K562 (cell line): ENCODE data around the gene HGFAC. TPM values are rescaled to one million over a fixed set of nuclear protein-coding genes. Genes with fewer than 3 reads are reported as not detected.

ENCODE experiments used
- ATAC-seq: fragments of 200-7000 bp; cut with Tn5 transposase; 3 replicates; pipeline ENCODE4 v1.9.1; 2020; ENCODE audit warnings: moderate library complexity
- BruUV-seq: library from RNA; stranded (reverse); fragments of 400-500 nt; replicated peaks from 2 replicates; lab custom pipeline; 2021; lab: Mats Ljungman, UMichigan
- CTCF ChIA-PET: fragments of 300-600 bp; formaldehyde crosslinking; extraction: SDS; loops from one replicate; lab custom pipeline; 2021; ENCODE audit warnings: low intra/inter-chr PET ratio; lab: Yijun Ruan, JAX
- POLR2A ChIA-PET: fragments of 300-600, 350-650 bp; sonication (Branson Sonifier 250); formaldehyde crosslinking; extraction: SDS; loops from one replicate; lab custom pipeline; 2021; ENCODE audit warnings: antibody characterized with exemption, inconsistent platforms; lab: Yijun Ruan, JAX
- DNase-seq, 4 experiments: peaks; one replicate each; pipeline versions ENCODE4 v3.0.0 to v3.0.0-alpha.2; 2011 to 2018; ENCODE audit warnings: low spot score in 3 of 4, mixed read lengths in 3 of 4; ENCODE audit errors: extremely low read depth in 1 of 4
- FAIRE-seq: peaks from 2 replicates; lab custom pipeline; 2011; peaks lifted over from hg19 to GRCh38; lab: Jason Lieb, UNC
- H2AFZ ChIP-seq: 2 replicates; pipeline ENCODE4 v1.6.0; 2011; ENCODE audit warnings: low read depth, low read length, control low read depth, inconsistent platforms
- H3K27ac ChIP-seq: fragments of 200-600 bp; 3 replicates; pipeline ENCODE4 v1.8.0; 2011; ENCODE audit warnings: low read depth, mild to moderate bottlenecking, control low read depth, inconsistent platforms, low read length, moderate library complexity, mixed read lengths; ENCODE audit errors: extremely low read depth
- H3K27me3 ChIP-seq, 2 experiments: fragments of 300-600 bp in 1 of 2; 2 replicates in 1 of 2; 3 replicates in 1 of 2; pipeline versions ENCODE4 v1.6.0 to v1.8.0; 2011; ENCODE audit warnings: inconsistent platforms in 2 of 2, low read length in 2 of 2, mild to moderate bottlenecking in 1 of 2, mixed read lengths in 1 of 2, moderate library complexity in 1 of 2; ENCODE audit not compliant: control insufficient read depth in 2 of 2, insufficient read depth in 2 of 2
- H3K36me3 ChIP-seq: fragments of 300-600 bp; 3 replicates; pipeline ENCODE4 v1.8.0; 2011; ENCODE audit warnings: mild to moderate bottlenecking, low read length, inconsistent platforms; ENCODE audit not compliant: control insufficient read depth, insufficient read depth
- H3K4me1 ChIP-seq, 2 experiments: fragments of 200-600 bp in 1 of 2; replicated peaks in 1 of 2; 2 replicates in 1 of 2; 3 replicates in 1 of 2; pipeline versions ENCODE4 v1.5.1 to v1.8.0; 2011; ENCODE audit warnings: inconsistent platforms in 2 of 2, low read length in 2 of 2, mild to moderate bottlenecking in 1 of 2, mixed read lengths in 1 of 2, moderate library complexity in 1 of 2; ENCODE audit not compliant: control insufficient read depth in 2 of 2, insufficient read depth in 2 of 2
- H3K4me2 ChIP-seq: 2 replicates; pipeline ENCODE4 v1.6.1; 2011; ENCODE audit warnings: low read length, control low read depth, inconsistent platforms, mixed read lengths; ENCODE audit not compliant: insufficient read depth
- H3K4me3 ChIP-seq: fragments of 200-600 bp; sonication (generic), shearing (Covaris generic); 2 replicates; pipeline ENCODE4 v1.5.1; 2016; ENCODE audit warnings: control low read depth, inconsistent platforms
- H3K79me2 ChIP-seq: fragments of 200-600 bp; 3 replicates; pipeline ENCODE4 v1.8.0; 2011; ENCODE audit warnings: low read length, inconsistent platforms; ENCODE audit not compliant: control insufficient read depth, insufficient read depth
- H3K9ac ChIP-seq, 2 experiments: 2 replicates each; pipeline versions ENCODE4 v1.6.0 to v1.6.1; 2011; ENCODE audit warnings: low read depth in 2 of 2, low read length in 2 of 2, control low read depth in 1 of 2, inconsistent platforms in 1 of 2, mild to moderate bottlenecking in 1 of 2, mixed read lengths in 1 of 2; ENCODE audit not compliant: insufficient read depth in 1 of 2
- H3K9me1 ChIP-seq: one replicate; pipeline ENCODE4 v1.6.0; 2011; ENCODE audit warnings: inconsistent platforms, mild to moderate bottlenecking, low read length, moderate library complexity; ENCODE audit not compliant: control insufficient read depth, insufficient read depth
- H3K9me3 ChIP-seq: replicated peaks from 2 replicates; pipeline ENCODE4 v1.5.1; 2011; ENCODE audit warnings: low read depth, low read length, inconsistent platforms; ENCODE audit not compliant: control insufficient read depth, insufficient read depth
- H4K20me1 ChIP-seq: replicated peaks from 2 replicates; pipeline ENCODE4 v1.6.1; 2011; ENCODE audit warnings: low read length, inconsistent platforms, mixed read lengths; ENCODE audit not compliant: control insufficient read depth, insufficient read depth
- ADNP ChIP-seq: fragments of 200-800 bp; sonication (Bioruptor generic); IDR thresholded peaks from 2 replicates; pipeline ENCODE4 v1.6.1; 2016; ENCODE audit warnings: missing genetic modification characterization, missing compliant biosample characterization
- IRF2 ChIP-seq: sonication (generic); formaldehyde crosslinking; IDR thresholded peaks from 2 replicates; pipeline ENCODE4 v1.8.1; 2022; ENCODE audit warnings: mild to moderate bottlenecking, missing genetic modification reagents
- KLF10 ChIP-seq: fragments of 250-450 bp; sonication (Bioruptor Pico); IDR thresholded peaks from 2 replicates; pipeline ENCODE4 v1.6.1; 2021; ENCODE audit warnings: matching md5 sums
- KLF6 ChIP-seq: fragments of 250-450 bp; sonication (Bioruptor Pico); IDR thresholded peaks from 2 replicates; pipeline ENCODE4 v1.4.0; 2020; ENCODE audit warnings: mild to moderate bottlenecking, moderate library complexity, borderline replicate concordance
- MAFF ChIP-seq: IDR thresholded peaks from 2 replicates; pipeline ENCODE4 v1.6.1; 2012; ENCODE audit warnings: low read length, improper control_type of control experiment
- MNT ChIP-seq, 2 experiments: fragments of 450-650 bp; conservative IDR thresholded peaks; 2 replicates each; pipeline ENCODE4 v1.6.1; 2017; ENCODE audit warnings: mild to moderate bottlenecking in 2 of 2, moderate library complexity in 2 of 2
- NEUROD1 ChIP-seq: fragments of 150-350 bp; IDR thresholded peaks from 2 replicates; pipeline ENCODE4 v1.6.1; 2014; ENCODE audit warnings: borderline replicate concordance, low read length, low read depth; ENCODE audit not compliant: partially characterized antibody
- NFATC3 ChIP-seq: fragments of 450-650 bp; IDR thresholded peaks from 2 replicates; pipeline ENCODE4 v1.6.1; 2017; ENCODE audit warnings: mild to moderate bottlenecking
- OTX1 ChIP-seq: fragments of 450-650 bp; formaldehyde crosslinking; IDR thresholded peaks from 2 replicates; pipeline ENCODE4 v1.4.0; 2022; ENCODE audit warnings: mild to moderate bottlenecking
- SMAD1 ChIP-seq: fragments of 150-350 bp; IDR thresholded peaks from 2 replicates; pipeline ENCODE4 v1.6.1; 2014; ENCODE audit warnings: low read length, low read depth; ENCODE audit not compliant: partially characterized antibody
- SRSF3 ChIP-seq: fragments of 200-400 bp; formaldehyde crosslinking; IDR thresholded peaks from 2 replicates; pipeline ENCODE4 v1.6.1; 2016; ENCODE audit warnings: mild to moderate bottlenecking, low read length, moderate library complexity; ENCODE audit not compliant: insufficient read depth
- TAF7 ChIP-seq: fragments of 450-650 bp; IDR thresholded peaks from 2 replicates; pipeline ENCODE4 v1.6.1; 2016; ENCODE audit warnings: missing genetic modification characterization, missing compliant biosample characterization
- ZBTB49 ChIP-seq: sonication (generic); formaldehyde crosslinking; IDR thresholded peaks from 2 replicates; pipeline ENCODE4 v1.8.0; 2022; ENCODE audit warnings: missing genetic modification reagents, mild to moderate bottlenecking, borderline replicate concordance
- ZNF507 ChIP-seq: conservative IDR thresholded peaks from 2 replicates; pipeline ENCODE4 v1.6.1; 2017; ENCODE audit warnings: missing genetic modification characterization, missing compliant biosample characterization
- WGBS: fragments of 100-300 bp; shearing (Covaris generic); methylation state at CpG from one replicate; pipeline ENCODE4 v1.1.6; 2016; ENCODE audit warnings: low coverage, mixed read lengths; ENCODE audit not compliant: insufficient coverage; ENCODE audit errors: missing lambda C conversion rate; 5-methylcytosine and 5-hydroxymethylcytosine counted together
- in situ Hi-C: fragments of 300-500 bp; cut with MboI; formaldehyde crosslinking; loops from 4 replicates; pipeline ENCODE4 v1.15.0; 2018; ENCODE audit warnings: inconsistent platforms, mixed read lengths
- intact Hi-C: fragments of 100-400 bp; cut with micrococcal nuclease; formaldehyde crosslinking; loops from 2 replicates; pipeline ENCODE4 v1.14.2; 2022
- polyA plus RNA-seq, 8 experiments: library from polyadenylated mRNA; depleted of rRNA in 4 of 8; stranded (reverse) in 5 of 8; unstranded in 3 of 8; fragments of >200 nt; fragmentation: Nextera tagmentation in 2 of 8; fragmentation: Illumina TruSeq in 1 of 8; extraction: Ambion mirVana in 2 of 8; extraction: Trizol in 1 of 8; gene quantifications; 2 replicates each; pipeline versions ENCODE4 v1.2.1 to v1.2.3, GENCODE V29; 2011 to 2014; ENCODE audit warnings: inconsistent platforms in 1 of 8, missing spikeins in 1 of 8
- total RNA-seq, 7 experiments: library from RNA; depleted of rRNA in 6 of 7; stranded (reverse); fragments of >200 nt in 6 of 7; fragmentation: Illumina TruSeq in 2 of 7; extraction: Trizol in 2 of 7; gene quantifications; 2 replicates each; pipeline versions ENCODE4 v1.2.1 to v1.2.3, GENCODE V29; 2011 to 2021; ENCODE audit warnings: low replicate concordance in 1 of 7
- TF ChIP-seq, protein P1 (sequence below): sonication (generic); formaldehyde crosslinking; IDR thresholded peaks from 2 replicates; pipeline ENCODE4 v1.8.0; 2022; ENCODE audit warnings: mild to moderate bottlenecking, missing genetic modification reagents
- TF ChIP-seq, protein P2 (sequence below): fragments of 250-450 bp; sonication (Bioruptor Pico); IDR thresholded peaks from 2 replicates; pipeline ENCODE4 v1.8.0; 2022; ENCODE audit warnings: moderate library complexity, mild to moderate bottlenecking, inconsistent platforms

Gene HGFAC
- total and polyA plus RNA-seq, 9 of the 15 experiments (the other 6 are each of a cell fraction or from before 2014, with no cell fraction given) = 0.13 TPM; not detected in 8

DNA sequence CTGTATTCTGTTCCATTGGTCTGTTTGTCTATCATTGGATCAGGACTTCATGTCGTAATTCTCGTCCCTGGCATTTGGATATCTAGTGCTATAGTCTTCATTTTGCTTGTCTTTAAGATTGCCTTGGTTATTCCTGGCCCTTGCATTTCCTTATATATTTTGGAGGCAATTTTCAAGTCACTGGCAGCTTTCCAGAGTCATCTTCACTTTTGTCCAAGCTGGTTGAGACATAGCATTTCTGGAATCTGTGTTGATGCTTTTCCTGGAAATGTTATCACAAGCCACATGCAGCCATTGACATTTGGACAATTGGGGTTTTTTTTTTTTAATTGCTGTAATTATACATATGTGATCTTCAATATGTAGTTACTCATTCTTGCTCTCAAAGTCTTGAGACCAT lies 45.2 kb upstream of the HGFAC start (continued):
- TF ChIP-seq ZBTB49 (CRISPR knock-in tag) (no peak), ZNF507 (tag) (no peak), MAFF (no peak), ADNP (no peak), TAF7 (tag) (no peak)
- TF ChIP-seq, protein P1, sequence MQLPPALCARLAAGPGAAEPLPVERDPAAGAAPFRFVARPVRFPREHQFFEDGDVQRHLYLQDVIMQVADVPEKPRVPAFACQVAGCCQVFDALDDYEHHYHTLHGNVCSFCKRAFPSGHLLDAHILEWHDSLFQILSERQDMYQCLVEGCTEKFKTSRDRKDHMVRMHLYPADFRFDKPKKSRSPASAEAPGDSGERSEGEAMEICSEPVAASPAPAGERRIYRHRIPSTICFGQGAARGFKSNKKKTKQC = no peak
- TF ChIP-seq, protein P2, sequence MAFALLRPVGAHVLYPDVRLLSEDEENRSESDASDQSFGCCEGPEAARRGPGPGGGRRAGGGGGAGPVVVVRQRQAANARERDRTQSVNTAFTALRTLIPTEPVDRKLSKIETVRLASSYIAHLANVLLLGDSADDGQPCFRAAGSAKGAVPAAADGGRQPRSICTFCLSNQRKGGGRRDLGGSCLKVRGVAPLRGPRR (CRISPR knock-in tag) = no peak
- TF ChIP-seq, all 486 proteins: peak for 0

DNA sequence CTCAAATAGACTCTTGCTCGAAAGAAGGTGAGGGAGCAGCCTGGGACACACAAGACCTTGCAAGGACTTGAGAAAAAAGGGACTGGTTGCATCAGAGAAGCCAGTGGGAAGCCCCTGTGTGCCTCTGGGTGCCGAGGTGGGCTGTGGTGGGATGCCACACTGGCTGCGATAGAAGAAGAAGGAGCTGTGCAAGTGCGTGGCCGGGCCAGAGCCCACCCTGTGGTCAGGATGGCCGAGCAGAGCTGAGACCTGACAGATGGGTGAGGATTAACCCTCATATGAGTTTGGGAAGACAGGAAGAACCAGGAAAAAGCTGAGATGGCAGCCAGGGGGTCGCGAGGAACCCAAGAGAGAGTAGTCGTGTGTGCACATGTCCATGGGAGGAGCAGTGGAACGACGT lies 44.6 kb upstream of the HGFAC start:
- 14% methylated on average over 11 of the region's 11 CpGs for WGBS
- CTCF ChIA-PET = no interaction called here
- H3K36me3 ChIP-seq = no peaks in the 10 kb centered on the region
- DNase-seq = no peak
- no peak overlapping the region for H3K4me3 ChIP-seq
- in situ Hi-C loops = no loop called here
- H3K4me2 ChIP-seq = no peak overlapping the region
- no peaks in the 10 kb centered on the region; the same call in 1 of the 2 replicates for H4K20me1 ChIP-seq
- H3K27me3 ChIP-seq = peaks cover 5 to 19% of the 10 kb centered on the region in 2 experiments; a peak in 4 of 5 replicates
- POLR2A ChIA-PET = interaction anchor here (1.1 kb wide), 1 partner anchor 23 kb away, joined by 3 read pairs; no protein-coding TSS in a partner anchor
- no TSS peak for BruUV-seq
- no peak overlapping the region for H3K27ac ChIP-seq
- H3K9me3 ChIP-seq = no peaks in the 10 kb centered on the region
- no peaks in the 10 kb centered on the region for H3K9me1 ChIP-seq
- ATAC-seq = no peak
- no peaks in the 10 kb centered on the region for H3K79me2 ChIP-seq
- H3K4me1 ChIP-seq = peaks cover 4 to 6% of the 10 kb centered on the region in 2 experiments; a peak in 4 of 5 replicates
- intact Hi-C loops = no loop called here
- FAIRE-seq = no peak
- H2AFZ ChIP-seq = no peak overlapping the region
- H3K9ac ChIP-seq = no peak overlapping the region
- no peak for TF ChIP-seq NFATC3
- no peak for TF ChIP-seq IRF2 (CRISPR knock-in tag)
- no peak for TF ChIP-seq NEUROD1
- no peak for TF ChIP-seq KLF6 (CRISPR knock-in tag)
- TF ChIP-seq KLF10 = no peak
- TF ChIP-seq MNT (conservative IDR thresholded peaks at IDR 0.05) = no peak
- TF ChIP-seq SRSF3 = no peak
- TF ChIP-seq OTX1 (CRISPR knock-in tag) = no peak
- no peak for TF ChIP-seq SMAD1
